ENCODE measurements around the gene JCAD. TPM values are rescaled to one million over a fixed set of nuclear protein-coding genes. Genes with fewer than 3 reads are reported as not detected.

JCAD gene
- total and polyA plus RNA-seq, 11 donors, result 10.4 to 51.7 (median 21.8) TPM

DNA sequence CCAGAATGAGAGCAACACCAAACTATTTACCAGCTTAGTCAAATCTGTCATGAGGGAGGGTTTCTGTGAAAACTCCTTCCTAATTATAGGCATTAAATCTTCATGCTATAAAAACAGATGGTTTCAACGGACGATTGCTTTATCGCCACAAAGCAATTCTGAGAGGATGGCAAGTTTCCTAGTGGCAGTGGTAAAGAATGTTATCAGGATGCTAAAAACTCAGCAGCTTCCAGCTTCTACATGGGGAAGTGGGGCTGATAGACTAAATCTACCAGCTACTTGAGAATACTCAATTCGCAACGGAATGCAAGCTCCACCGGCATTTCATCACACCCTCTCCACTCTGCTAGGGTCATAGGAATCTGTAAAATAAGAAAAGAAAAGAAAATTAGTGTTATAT, 41.8 kb downstream of the JCAD start:
- intact Hi-C loops (cut with DNase I), result no loop called here
- Histone ChIP-seq H3K27me3 (peaks cover 0 to 8% (median 0%) of the 10 kb centered on the region in 9 donors), H3K36me3 (peaks cover 0 to 40% (median 7%) of the 10 kb centered on the region in 9 donors), H3K4me1 (peaks cover 0 to 39% (median 19%) of the 10 kb centered on the region in 12 donors), H3K27ac (no peak overlapping the region), H3K4me3 (no peak overlapping the region), H3K9me3 (no peaks in the 10 kb centered on the region)
- ATAC-seq, result no peak
- no peak for DNase-seq
- 30 to 47% (median 39%) methylated on average over 6 of the region's 6 CpGs for WGBS, 4 donors
- TF ChIP-seq POLR2A (IDR thresholded peaks at IDR 0.05), result no peak
- TF ChIP-seq, protein P1, sequence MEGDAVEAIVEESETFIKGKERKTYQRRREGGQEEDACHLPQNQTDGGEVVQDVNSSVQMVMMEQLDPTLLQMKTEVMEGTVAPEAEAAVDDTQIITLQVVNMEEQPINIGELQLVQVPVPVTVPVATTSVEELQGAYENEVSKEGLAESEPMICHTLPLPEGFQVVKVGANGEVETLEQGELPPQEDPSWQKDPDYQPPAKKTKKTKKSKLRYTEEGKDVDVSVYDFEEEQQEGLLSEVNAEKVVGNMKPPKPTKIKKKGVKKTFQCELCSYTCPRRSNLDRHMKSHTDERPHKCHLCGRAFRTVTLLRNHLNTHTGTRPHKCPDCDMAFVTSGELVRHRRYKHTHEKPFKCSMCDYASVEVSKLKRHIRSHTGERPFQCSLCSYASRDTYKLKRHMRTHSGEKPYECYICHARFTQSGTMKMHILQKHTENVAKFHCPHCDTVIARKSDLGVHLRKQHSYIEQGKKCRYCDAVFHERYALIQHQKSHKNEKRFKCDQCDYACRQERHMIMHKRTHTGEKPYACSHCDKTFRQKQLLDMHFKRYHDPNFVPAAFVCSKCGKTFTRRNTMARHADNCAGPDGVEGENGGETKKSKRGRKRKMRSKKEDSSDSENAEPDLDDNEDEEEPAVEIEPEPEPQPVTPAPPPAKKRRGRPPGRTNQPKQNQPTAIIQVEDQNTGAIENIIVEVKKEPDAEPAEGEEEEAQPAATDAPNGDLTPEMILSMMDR (IDR thresholded peaks at IDR 0.05), result no peak

DNA sequence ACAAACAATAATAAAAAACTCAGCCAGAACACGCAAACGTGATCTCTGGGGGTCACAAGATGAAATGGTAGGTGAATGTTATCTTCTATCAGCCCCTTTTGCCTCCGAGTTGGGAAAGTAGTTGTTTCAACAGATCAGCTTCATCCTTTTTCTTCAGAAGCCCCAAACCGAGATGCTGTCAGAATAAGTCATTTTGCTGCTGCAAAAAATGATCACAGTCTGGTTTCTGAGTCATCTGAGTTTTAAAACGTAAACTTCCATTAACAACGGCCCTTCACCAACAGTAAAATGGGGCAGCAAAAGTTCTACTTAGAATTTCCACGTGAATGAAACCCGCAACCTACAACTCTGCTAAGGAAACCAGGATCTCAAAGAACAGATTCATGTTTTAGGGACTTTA, 44.9 kb downstream of the JCAD start:
- Histone ChIP-seq H3K4me3 (no peak overlapping the region), H3K27me3 (peaks cover 0 to 8% (median 0%) of the 10 kb centered on the region in 9 donors), H3K36me3 (peaks cover 0 to 31% (median 7%) of the 10 kb centered on the region in 9 donors), H3K4me1 (peaks cover 0 to 47% (median 20%) of the 10 kb centered on the region in 12 donors), H3K27ac (no peak overlapping the region), H3K9me3 (no peaks in the 10 kb centered on the region)
- intact Hi-C loops (cut with DNase I), result no loop called here
- WGBS, 4 donors, result 79 to 83% (median 81%) methylated on average over 8 of the region's 8 CpGs
- DNase-seq (no peak), ATAC-seq (no peak)
- TF ChIP-seq, protein P1 (IDR thresholded peaks at IDR 0.05), result no peak
- no peak for TF ChIP-seq POLR2A (IDR thresholded peaks at IDR 0.05)

DNA sequence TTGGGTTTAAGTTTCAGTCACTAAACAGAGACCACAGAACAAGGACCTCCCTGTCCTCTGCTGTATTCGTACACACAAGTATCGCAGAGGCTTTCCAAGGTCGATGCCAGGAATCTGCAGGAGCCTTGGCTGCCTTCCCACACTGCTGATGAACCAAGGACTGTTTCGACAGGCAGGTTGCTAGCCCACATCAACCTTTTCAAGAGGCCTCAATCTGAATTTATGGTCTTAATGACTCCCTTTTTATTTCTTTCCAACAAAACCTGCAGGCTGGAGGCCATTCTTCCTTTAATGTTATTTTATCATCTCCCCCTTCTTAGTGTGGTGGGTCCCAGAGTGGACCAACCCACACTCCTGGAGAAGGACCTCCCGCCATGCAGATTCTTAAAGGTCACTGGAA, 45.6 kb downstream of the JCAD start:
- Histone ChIP-seq H3K4me1 (peaks cover 0 to 45% (median 20%) of the 10 kb centered on the region in 12 donors), H3K4me3 (no peak overlapping the region), H3K9me3 (no peaks in the 10 kb centered on the region), H3K27ac (peak overlapping the region in 6 of 12 donors; percentile 0 to 55 (median 9)), H3K36me3 (peaks cover 0 to 29% (median 7%) of the 10 kb centered on the region in 9 donors), H3K27me3 (peaks cover 0 to 6% (median 0%) of the 10 kb centered on the region in 9 donors)
- ATAC-seq (peak; percentile 63 to 92 (median 88)), DNase-seq (peak in 4 of 5 donors; percentile 68 to 86 (median 76))
- TF ChIP-seq, protein P1 (IDR thresholded peaks at IDR 0.05), result no peak
- TF ChIP-seq POLR2A (IDR thresholded peaks at IDR 0.05), result no peak
- WGBS, 4 donors, result 26 to 34% (median 32%) methylated on average over 5 of the region's 5 CpGs
- intact Hi-C loops (cut with DNase I), result no loop called here

DNA sequence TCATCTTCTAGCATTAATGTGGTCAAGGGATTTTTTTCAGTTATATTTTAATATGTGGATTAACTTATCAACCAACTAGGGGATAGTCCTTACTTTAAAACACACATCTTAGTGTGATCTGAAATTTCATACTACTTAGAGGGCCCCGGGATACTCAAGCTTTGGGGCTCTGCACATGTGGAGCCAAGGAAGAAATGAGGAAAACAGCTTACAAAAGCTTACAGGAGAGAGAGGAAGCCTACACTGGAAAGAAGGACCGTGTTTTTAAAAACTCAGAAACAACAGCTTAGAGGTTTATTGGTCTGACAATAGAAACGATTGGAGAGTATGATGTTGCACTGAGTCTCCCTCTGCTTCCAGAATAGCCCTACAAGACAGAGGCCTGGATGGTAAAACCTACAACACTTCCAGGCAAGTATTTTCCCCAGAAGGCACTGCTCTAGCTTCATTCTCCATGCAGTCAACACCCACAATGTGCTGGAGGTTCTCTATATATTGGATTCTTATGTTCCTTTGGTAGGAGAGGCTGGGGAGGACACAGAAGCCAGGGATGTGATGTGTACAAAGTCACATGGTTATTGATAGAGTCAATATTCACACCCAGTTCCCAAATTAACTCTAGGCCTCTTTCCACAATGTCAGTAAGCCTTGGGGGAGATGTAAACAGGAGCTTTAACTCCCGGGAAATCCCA, 47.3 kb downstream of the JCAD start:
- intact Hi-C loops (cut with DNase I), result no loop called here
- WGBS, 4 donors, result 53 to 77% (median 61%) methylated on average over 4 of the region's 4 CpGs
- Histone ChIP-seq H3K27ac (no peak overlapping the region), H3K27me3 (no peaks in the 10 kb centered on the region), H3K9me3 (no peaks in the 10 kb centered on the region), H3K36me3 (peaks cover 0 to 18% (median 5%) of the 10 kb centered on the region in 9 donors), H3K4me3 (no peak overlapping the region), H3K4me1 (peaks cover 0 to 32% (median 8%) of the 10 kb centered on the region in 12 donors)
- ATAC-seq (peak in 1 of 4 donors; percentile 29), DNase-seq (no peak)
- no peak for TF ChIP-seq POLR2A (IDR thresholded peaks at IDR 0.05)
- TF ChIP-seq, protein P1 (IDR thresholded peaks at IDR 0.05), result no peak
